Ovary (tissue), 3 donors: ENCODE results near the gene ADGRV1.

Source experiments
- POLR2A ChIP-seq: fragments of 450-650 bp; IDR thresholded peaks from one replicate; pipeline ENCODE4 v1.6.1; 2017; ENCODE audit warnings: antibody characterized with exemption, mild to moderate bottlenecking, moderate library complexity
- TF ChIP-seq, protein P1 (sequence below), 3 donors: fragments of 450-650 bp in 2 of 3; fragments of 200-600 bp in 1 of 3; IDR thresholded peaks; one replicate each; pipeline versions ENCODE4 v1.5.1 to v1.8.0; 2016 to 2022; ENCODE audit warnings: antibody characterized with exemption in 3 of 3, mild to moderate bottlenecking in 1 of 3
- donor health status: DM: no; HTN: no; CAD: no.

DNA sequence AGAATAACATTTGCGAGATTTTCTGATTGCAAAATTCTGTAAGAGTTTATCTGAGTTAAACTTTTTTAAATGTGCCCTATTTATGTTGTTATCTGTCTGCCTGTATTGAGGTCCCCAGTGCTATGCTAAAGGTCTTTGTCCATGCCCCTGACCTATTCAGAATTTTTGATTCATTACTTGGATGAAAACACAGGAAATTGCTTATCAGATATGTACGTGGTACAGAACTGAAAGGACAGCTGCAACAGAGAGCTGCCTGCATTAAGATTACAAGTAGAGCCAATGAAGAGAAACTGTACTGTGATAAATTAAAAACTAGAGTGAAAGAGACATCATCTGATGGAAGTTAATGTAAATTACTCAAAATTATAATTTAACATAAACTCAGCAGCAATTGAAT lies 408.8 kb downstream of the ADGRV1 start:
- TF ChIP-seq, protein P1, sequence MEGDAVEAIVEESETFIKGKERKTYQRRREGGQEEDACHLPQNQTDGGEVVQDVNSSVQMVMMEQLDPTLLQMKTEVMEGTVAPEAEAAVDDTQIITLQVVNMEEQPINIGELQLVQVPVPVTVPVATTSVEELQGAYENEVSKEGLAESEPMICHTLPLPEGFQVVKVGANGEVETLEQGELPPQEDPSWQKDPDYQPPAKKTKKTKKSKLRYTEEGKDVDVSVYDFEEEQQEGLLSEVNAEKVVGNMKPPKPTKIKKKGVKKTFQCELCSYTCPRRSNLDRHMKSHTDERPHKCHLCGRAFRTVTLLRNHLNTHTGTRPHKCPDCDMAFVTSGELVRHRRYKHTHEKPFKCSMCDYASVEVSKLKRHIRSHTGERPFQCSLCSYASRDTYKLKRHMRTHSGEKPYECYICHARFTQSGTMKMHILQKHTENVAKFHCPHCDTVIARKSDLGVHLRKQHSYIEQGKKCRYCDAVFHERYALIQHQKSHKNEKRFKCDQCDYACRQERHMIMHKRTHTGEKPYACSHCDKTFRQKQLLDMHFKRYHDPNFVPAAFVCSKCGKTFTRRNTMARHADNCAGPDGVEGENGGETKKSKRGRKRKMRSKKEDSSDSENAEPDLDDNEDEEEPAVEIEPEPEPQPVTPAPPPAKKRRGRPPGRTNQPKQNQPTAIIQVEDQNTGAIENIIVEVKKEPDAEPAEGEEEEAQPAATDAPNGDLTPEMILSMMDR (IDR thresholded peaks at IDR 0.05) = no peak
- TF ChIP-seq POLR2A = no peak
